Sigmoid colon (tissue), 4 donors: ENCODE results near the gene ZNF69.

ENCODE experiments used
- CTCF ChIP-seq, 4 experiments: fragments of 450-650 bp in 3 of 4; fragments of 200-600 bp in 1 of 4; IDR thresholded peaks; one replicate each; pipeline ENCODE4 v1.5.1; 2016 to 2019; ENCODE audit warnings: antibody characterized with exemption in 4 of 4, mild to moderate bottlenecking in 3 of 4, moderate library complexity in 2 of 4
- EP300 ChIP-seq, 4 donors: sonication (generic); formaldehyde crosslinking; IDR thresholded peaks; one replicate each; pipeline ENCODE4 v1.6.1; 2017; ENCODE audit warnings: antibody characterized with exemption in 4 of 4
- POLR2A ChIP-seq, 2 donors: fragments of 450-650 bp; IDR thresholded peaks; one replicate each; pipeline ENCODE4 v1.6.1; 2016; ENCODE audit warnings: antibody characterized with exemption in 2 of 2, mild to moderate bottlenecking in 2 of 2, moderate library complexity in 2 of 2
- POLR2AphosphoS5 ChIP-seq, 4 donors: sonication (generic); formaldehyde crosslinking; IDR thresholded peaks; one replicate each; pipeline ENCODE4 v1.6.1; 2017; ENCODE audit warnings: antibody characterized with exemption in 4 of 4

- no peak for TF ChIP-seq CTCF (IDR thresholded peaks at IDR 0.05)
- TF ChIP-seq EP300 (IDR thresholded peaks at IDR 0.05): no peak
- TF ChIP-seq POLR2AphosphoS5 (IDR thresholded peaks at IDR 0.05): no peak
- no peak for TF ChIP-seq POLR2A (IDR thresholded peaks at IDR 0.05)
These were observed 30.9 kb upstream of the ZNF69 start for GRCh38 chr19:11856596-11857250.
